Kidney epithelial cell (primary cell): ENCODE data around the gene RASL11A. TPM values are rescaled to one million over a fixed set of nuclear protein-coding genes. Genes with fewer than 3 reads are reported as not detected.

Source experiments
- DNase-seq: peaks from one replicate; pipeline ENCODE4 v3.0.0-alpha.2; 2010; ENCODE audit warnings: low read depth
- H3K27me3 ChIP-seq: 2 replicates; pipeline ENCODE4 v1.6.0; 2011; ENCODE audit warnings: low read length; ENCODE audit not compliant: control insufficient read depth, insufficient read depth
- H3K36me3 ChIP-seq: 2 replicates; pipeline ENCODE4 v1.5.1; 2011; ENCODE audit warnings: low read length; ENCODE audit not compliant: control insufficient read depth, insufficient read depth
- H3K4me3 ChIP-seq: 2 replicates; pipeline ENCODE4 v1.5.1; 2011; ENCODE audit warnings: low read depth, mild to moderate bottlenecking, control low read depth, low read length
- total RNA-seq: library from RNA; depleted of rRNA; stranded (reverse); fragments of >200 nt; gene quantifications from 2 replicates; pipeline ENCODE4 v1.2.3, GENCODE V29; 2015
- TF ChIP-seq, protein P1 (sequence below): IDR thresholded peaks from 2 replicates; pipeline ENCODE4 v1.5.1; 2011; ENCODE audit warnings: mild to moderate bottlenecking, moderate library complexity, low read length, control low read depth, inconsistent platforms; ENCODE audit not compliant: insufficient read depth, poor library complexity, severe bottlenecking

Gene RASL11A
- total RNA-seq, 1 donor from 2014 or later, result 1.6 TPM

DNA sequence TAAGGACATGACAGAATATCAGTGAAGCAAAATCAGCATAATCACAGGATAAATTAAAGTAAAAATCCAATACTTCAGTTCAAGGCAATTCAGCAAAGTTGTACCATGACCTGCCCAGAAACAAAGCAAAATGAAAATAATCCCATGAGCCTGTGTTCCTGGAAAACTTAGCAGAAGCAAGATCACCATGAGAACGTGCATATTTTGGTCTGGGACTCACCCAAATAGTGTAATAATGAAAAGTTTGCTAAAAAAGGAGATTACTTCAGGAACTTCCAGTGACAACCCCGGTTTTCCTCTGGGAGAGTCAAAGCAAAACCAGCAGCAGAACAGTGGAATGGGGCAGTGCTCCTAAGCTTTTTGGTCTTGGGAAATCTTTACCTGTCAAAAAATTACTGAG is 34.2 kb upstream of the RASL11A start:
- TF ChIP-seq, protein P1, sequence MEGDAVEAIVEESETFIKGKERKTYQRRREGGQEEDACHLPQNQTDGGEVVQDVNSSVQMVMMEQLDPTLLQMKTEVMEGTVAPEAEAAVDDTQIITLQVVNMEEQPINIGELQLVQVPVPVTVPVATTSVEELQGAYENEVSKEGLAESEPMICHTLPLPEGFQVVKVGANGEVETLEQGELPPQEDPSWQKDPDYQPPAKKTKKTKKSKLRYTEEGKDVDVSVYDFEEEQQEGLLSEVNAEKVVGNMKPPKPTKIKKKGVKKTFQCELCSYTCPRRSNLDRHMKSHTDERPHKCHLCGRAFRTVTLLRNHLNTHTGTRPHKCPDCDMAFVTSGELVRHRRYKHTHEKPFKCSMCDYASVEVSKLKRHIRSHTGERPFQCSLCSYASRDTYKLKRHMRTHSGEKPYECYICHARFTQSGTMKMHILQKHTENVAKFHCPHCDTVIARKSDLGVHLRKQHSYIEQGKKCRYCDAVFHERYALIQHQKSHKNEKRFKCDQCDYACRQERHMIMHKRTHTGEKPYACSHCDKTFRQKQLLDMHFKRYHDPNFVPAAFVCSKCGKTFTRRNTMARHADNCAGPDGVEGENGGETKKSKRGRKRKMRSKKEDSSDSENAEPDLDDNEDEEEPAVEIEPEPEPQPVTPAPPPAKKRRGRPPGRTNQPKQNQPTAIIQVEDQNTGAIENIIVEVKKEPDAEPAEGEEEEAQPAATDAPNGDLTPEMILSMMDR, result no peak
- H3K27me3 ChIP-seq, result no peaks in the 10 kb centered on the region
- no peak overlapping the region for H3K4me3 ChIP-seq

DNA sequence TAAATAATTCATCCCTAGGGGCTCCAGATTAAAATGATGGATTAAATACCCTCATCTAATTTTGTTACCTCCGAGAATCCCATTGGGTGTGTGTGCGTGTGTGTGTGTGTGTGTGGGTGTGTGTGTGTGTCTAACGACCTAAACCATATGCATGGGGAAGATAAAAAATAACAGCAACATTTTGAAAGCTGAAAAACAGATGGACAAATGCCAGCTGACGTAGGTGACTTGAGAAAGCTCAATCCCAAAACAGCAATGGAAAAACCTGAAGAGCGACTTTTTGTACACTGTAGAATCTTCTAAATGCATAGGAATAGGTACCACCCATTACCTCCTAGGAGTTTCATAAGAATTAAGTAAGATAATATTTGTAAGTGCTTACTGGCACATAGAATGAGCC is 27.9 kb upstream of the RASL11A start:
- TF ChIP-seq, protein P1, result no peak
- H3K4me3 ChIP-seq, result no peak overlapping the region
- no peak for DNase-seq
- no peaks in the 10 kb centered on the region for H3K27me3 ChIP-seq
- no peaks in the 10 kb centered on the region for H3K36me3 ChIP-seq

More for the DNA sequence above, 34.2 kb upstream of the RASL11A start:
- DNase-seq, result no peak
- H3K36me3 ChIP-seq, result no peaks in the 10 kb centered on the region

DNA sequence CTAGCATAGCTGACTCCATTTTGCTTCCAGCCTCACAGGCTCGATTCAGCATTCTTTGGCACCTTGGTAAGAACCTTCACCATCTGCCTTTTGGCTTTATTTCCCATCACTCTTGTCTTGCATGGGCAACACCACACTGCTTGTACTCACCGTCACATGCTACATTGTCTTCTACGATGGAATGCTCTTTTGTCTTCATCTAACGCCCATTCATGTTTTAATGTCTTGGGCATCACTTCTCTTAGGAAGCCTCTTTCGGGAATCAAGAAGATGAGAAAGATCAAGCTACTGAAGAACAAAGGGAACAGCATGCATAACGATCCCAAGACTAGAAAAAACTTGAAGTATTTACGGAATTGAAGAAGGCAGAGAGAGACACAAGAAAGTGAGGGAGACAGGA is 25.0 kb upstream of the RASL11A start:
- DNase-seq, result no peak
- TF ChIP-seq, protein P1, result no peak
- Histone ChIP-seq H3K4me3 (no peak overlapping the region), H3K27me3 (no peaks in the 10 kb centered on the region), H3K36me3 (no peaks in the 10 kb centered on the region)

DNA sequence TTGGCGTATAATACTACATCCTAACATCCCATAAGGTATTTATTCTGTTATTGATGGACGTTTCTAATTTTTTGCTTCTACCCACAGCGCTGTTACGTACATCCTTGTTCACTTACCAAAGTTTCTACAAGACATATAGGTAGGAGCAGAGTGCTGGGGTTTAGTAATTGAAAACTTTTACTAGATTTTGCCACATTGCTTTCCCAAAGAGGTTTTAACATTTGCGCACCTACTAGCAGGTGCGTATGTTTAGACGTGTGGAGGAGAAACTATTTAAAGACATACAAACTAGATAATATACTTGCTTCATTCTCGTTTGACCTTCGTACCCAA is 19.8 kb upstream of the RASL11A start:
- Histone ChIP-seq H3K36me3 (no peaks in the 10 kb centered on the region), H3K4me3 (peak overlapping the region; percentile 92), H3K27me3 (no peaks in the 10 kb centered on the region)
- no peak for DNase-seq
- TF ChIP-seq, protein P1, result no peak

DNA sequence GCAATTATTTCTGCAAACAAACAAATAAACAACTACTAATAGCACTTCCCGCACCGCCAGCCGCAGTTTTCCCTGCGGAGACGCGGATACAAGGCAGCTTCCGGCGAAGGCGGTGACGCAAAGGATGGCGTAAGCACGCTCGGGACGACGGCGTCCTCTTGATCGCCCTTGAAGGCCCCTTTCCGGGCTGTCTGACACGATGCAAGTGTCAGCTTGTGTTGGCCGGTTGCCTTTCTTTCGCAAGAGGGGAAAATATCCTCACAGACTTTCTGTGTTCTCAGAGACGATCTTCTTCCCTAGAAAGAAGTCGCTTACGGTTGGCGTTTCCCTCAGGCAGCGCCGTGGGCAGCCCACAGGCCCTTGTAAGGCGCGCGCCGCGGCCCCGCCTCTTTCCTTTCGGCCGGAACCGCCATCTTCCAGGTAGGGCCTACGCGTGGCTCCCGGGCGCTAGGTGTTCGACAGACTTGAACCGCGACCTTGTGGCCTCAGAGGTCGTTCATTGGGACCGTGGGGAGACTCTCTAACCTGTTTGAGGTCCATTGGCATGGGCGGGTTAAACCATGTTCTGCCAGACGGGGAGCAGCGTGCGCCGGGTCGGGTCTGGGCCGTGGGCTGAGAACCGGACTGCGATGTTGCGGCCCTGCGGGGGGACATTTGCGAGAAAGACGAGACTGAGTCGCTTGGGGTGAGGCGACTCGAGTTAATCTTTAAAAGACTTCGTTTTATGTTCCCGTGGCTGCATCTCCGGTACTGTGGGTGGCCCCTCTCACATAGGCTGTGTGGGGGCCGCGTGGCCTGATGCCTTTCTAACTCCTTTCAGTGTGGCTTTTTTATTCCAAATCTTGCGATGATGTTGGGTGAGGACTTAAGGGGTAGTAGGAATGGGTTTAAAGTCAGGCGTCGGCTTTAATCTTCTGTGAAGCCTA is 19.2 kb upstream of the RASL11A start, which contains the start of gene RPL21:
Gene RPL21, plus strand, starts transcription at position 393 of the 926 bp plus-strand sequence. CDS start 2,219 bp downstream, outside the sequence.
- TF ChIP-seq, protein P1, result no peak
- DNase-seq, result peak; percentile 81
- H3K27me3 ChIP-seq, result no peaks in the 10 kb centered on the region
- H3K36me3 ChIP-seq, result no peaks in the 10 kb centered on the region
- peak within 1 kb of the TSS; percentile 92 for H3K4me3 ChIP-seq
